Heart left ventricle (tissue), 16 donors: ENCODE results near the gene OAS1. TPM values are rescaled to one million over a fixed set of nuclear protein-coding genes. Genes with fewer than 3 reads are reported as not detected.

Experiments
- ATAC-seq, 4 donors: fragments of 200-7000 bp; cut with Tn5 transposase; one replicate each; pipeline ENCODE4 v1.9.1; 2020 to 2022; ENCODE audit warnings: moderate library complexity in 4 of 4, mild to moderate bottlenecking in 3 of 4, moderate number of reproducible peaks in 1 of 4
- DNase-seq, 5 donors: peaks; one replicate each; pipeline ENCODE4 v3.0.0-alpha.2; 2020
- H3K27ac ChIP-seq, 12 donors: fragments of 200-600 bp; sonication (generic) in 4 of 12; one replicate each; pipeline versions ENCODE4 v1.5.0 to v1.8.0; 2016 to 2022; ENCODE audit warnings: mild to moderate bottlenecking in 2 of 12
- H3K27me3 ChIP-seq, 9 donors: fragments of 200-600 bp; sonication (generic) in 2 of 9; one replicate each; pipeline versions ENCODE4 v1.5.1 to v1.8.0; 2016 to 2022; ENCODE audit warnings: mild to moderate bottlenecking in 3 of 9
- H3K36me3 ChIP-seq, 9 donors: fragments of 200-600 bp; sonication (generic) in 2 of 9; one replicate each; pipeline versions ENCODE4 v1.5.0 to v1.8.0; 2018 to 2022; ENCODE audit warnings: mild to moderate bottlenecking in 2 of 9
- H3K4me1 ChIP-seq, 12 donors: fragments of 200-600 bp; sonication (generic) in 4 of 12; one replicate each; pipeline versions ENCODE4 v1.5.0 to v1.8.0; 2016 to 2022; ENCODE audit warnings: mild to moderate bottlenecking in 3 of 12
- H3K4me3 ChIP-seq, 12 donors: fragments of 200-600 bp; sonication (generic) in 4 of 12; one replicate each; pipeline versions ENCODE4 v1.5.0 to v1.8.0; 2017 to 2022; ENCODE audit warnings: mild to moderate bottlenecking in 9 of 12, moderate library complexity in 4 of 12
- H3K9me3 ChIP-seq, 12 donors: fragments of 200-600 bp; sonication (generic) in 4 of 12; one replicate each; pipeline versions ENCODE4 v1.5.0 to v1.8.0; 2016 to 2022; ENCODE audit warnings: mild to moderate bottlenecking in 1 of 12
- POLR2A ChIP-seq, 2 donors: fragments of 450-650 bp; IDR thresholded peaks; one replicate each; pipeline ENCODE4 v1.6.1; 2017; ENCODE audit warnings: antibody characterized with exemption in 2 of 2, mild to moderate bottlenecking in 2 of 2, moderate library complexity in 2 of 2
- WGBS, 4 donors: extraction: QIAGEN DNeasy Blood & Tissue Kit in 2 of 4; methylation state at CpG; one replicate each; pipeline versions ENCODE4 v1.1.5 to v1.1.7; 2013 to 2018; 5-methylcytosine and 5-hydroxymethylcytosine counted together
- intact Hi-C, 10 donors: fragments of 100-400 bp; cut with DNase I; formaldehyde crosslinking; loops; one replicate each; pipeline versions ENCODE4 v1.11.1 to v1.14.2; 2022
- polyA plus RNA-seq, 2 donors: library from polyadenylated mRNA; stranded (reverse); fragments of 200-250 nt; gene quantifications; one replicate each; pipeline ENCODE4 v1.2.3, GENCODE V29; 2013
- total RNA-seq, 9 donors: library from RNA; depleted of rRNA in 2 of 9; stranded (reverse); fragments of >200 nt in 2 of 9; fragmentation: NEBNext Ultra II Directional in 3 of 9; extraction: Animal tissue kit (Norgen Biotek cat#: 25700) in 3 of 9; gene quantifications; one replicate each; pipeline versions ENCODE4 v1.1.0 to v1.2.4, GENCODE V29; 2016 to 2023
- TF ChIP-seq, protein P1 (sequence below), 12 donors: fragments of 200-600 bp; sonication (generic) in 4 of 12; IDR thresholded peaks; one replicate each; pipeline versions ENCODE4 v1.5.0 to v1.8.0; 2018 to 2022; ENCODE audit warnings: antibody characterized with exemption in 12 of 12, mild to moderate bottlenecking in 5 of 12
- donor health status: ischemic (EF 13 %, LVEDD 7.1; RV severe dilation, severe dysfunction).
- donor health status: healthy with polysubstance abuse.
- donor health status: DM: no; HTN: yes; CAD: no.
- donor health status: DM: no; HTN: no; CAD: no.
- donor health status: ischemic (EF 25% LVEDD 6.9; RV normal size, moderate dysfunction).
- donor health status: ischemic (EF 25% LVEDD 5.7; RV mildly dilated, moderate dysfunction).
- donor health status: healthy.
- donor health status: DM: yes; HTN: yes; CAD: no.
- donor health status: ischemic (EF 35%, LVEDD 5.7; RV mildly dilated, moderate dysfunction).
- donor health status: nonischemic (EF 11% LVEDD 7.7; RV severe dilation, severe dysfunction).
- donor health status: DM: yes; HTN: yes; CAD: no.
- donor health status: PGD.
- donor health status: ischemic (EF 29% LVEDD 5.4; RV normal size, mild dysfunction).
- donor health status: nonischemic (EF 23%, LVEDD 6.1; RV moderate dilation, normal function).

OAS1 gene
- total and polyA plus RNA-seq, 11 donors = 4.1 to 34.8 (median 5.8) TPM

DNA sequence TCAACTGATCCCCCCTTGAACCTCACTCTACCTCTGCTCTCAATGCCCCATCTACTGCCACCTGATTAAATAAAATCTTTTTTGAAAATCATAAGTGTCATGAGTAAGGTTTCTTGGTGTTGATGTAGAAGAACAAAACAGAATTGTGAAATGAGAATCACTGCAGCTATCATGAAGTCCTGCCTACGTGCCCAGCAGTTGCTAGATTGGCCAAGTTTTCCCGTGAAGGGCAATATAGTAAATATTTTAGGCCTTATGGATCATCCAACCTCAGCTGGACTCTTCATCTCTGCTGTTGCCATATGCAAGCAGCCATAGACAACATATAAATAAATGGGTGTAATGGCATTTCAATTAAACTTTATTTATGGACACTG is 26.4 kb downstream of the OAS1 start:
- 80 to 92% (median 82%) methylated on average over 2 of the region's 2 CpGs for WGBS, 4 donors
- Histone ChIP-seq H3K27ac (no peak overlapping the region), H3K27me3 (no peaks in the 10 kb centered on the region), H3K4me3 (no peak overlapping the region), H3K9me3 (peaks cover 0 to 3% (median 0%) of the 10 kb centered on the region in 12 donors), H3K36me3 (peaks cover 0 to 4% (median 0%) of the 10 kb centered on the region in 9 donors), H3K4me1 (peaks cover 0 to 10% (median 0%) of the 10 kb centered on the region in 12 donors)
- DNase-seq (no peak), ATAC-seq (no peak)
- intact Hi-C loops = no loop called here
- TF ChIP-seq, protein P1, sequence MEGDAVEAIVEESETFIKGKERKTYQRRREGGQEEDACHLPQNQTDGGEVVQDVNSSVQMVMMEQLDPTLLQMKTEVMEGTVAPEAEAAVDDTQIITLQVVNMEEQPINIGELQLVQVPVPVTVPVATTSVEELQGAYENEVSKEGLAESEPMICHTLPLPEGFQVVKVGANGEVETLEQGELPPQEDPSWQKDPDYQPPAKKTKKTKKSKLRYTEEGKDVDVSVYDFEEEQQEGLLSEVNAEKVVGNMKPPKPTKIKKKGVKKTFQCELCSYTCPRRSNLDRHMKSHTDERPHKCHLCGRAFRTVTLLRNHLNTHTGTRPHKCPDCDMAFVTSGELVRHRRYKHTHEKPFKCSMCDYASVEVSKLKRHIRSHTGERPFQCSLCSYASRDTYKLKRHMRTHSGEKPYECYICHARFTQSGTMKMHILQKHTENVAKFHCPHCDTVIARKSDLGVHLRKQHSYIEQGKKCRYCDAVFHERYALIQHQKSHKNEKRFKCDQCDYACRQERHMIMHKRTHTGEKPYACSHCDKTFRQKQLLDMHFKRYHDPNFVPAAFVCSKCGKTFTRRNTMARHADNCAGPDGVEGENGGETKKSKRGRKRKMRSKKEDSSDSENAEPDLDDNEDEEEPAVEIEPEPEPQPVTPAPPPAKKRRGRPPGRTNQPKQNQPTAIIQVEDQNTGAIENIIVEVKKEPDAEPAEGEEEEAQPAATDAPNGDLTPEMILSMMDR (IDR thresholded peaks at IDR 0.05) = no peak
- TF ChIP-seq POLR2A (IDR thresholded peaks at IDR 0.05) = no peak

DNA sequence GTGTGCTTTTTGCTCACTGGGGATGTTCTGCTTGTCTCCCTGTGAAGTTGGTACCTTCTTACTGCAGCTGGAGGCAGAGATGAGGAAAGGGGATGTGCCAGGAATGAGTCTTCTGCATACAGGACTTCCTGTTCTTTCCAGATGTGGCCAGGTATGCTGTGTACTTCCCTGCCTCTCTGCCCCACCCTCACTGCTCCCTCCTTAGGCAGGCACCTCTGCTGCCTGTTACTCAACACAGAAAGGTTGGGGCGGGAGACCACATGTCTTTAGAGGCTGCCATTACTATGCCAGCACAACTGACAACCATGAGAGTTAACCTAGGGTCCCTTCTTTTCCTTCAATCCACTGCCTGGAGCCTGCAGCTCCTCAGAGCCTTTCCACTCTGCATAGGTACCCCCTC is 29.5 kb downstream of the OAS1 start:
- Histone ChIP-seq H3K27me3 (peaks cover 0 to 4% (median 0%) of the 10 kb centered on the region in 9 donors), H3K27ac (peak overlapping the region in 1 of 12 donors; percentile 92), H3K9me3 (peaks cover 0 to 3% (median 0%) of the 10 kb centered on the region in 12 donors), H3K36me3 (peaks cover 0 to 4% (median 0%) of the 10 kb centered on the region in 9 donors), H3K4me1 (peaks cover 0 to 33% (median 17%) of the 10 kb centered on the region in 12 donors), H3K4me3 (no peak overlapping the region)
- TF ChIP-seq POLR2A (IDR thresholded peaks at IDR 0.05) = no peak
- TF ChIP-seq, protein P1 (IDR thresholded peaks at IDR 0.05) = no peak
- DNase-seq = no peak
- 64 to 88% (median 80%) methylated on average over 1 of the region's 1 CpG for WGBS, 4 donors
- no peak for ATAC-seq
- intact Hi-C loops = loop anchor here in 1 of 10 donors (5.0 kb wide), 1 partner anchor 41 kb away; the partner anchor contains the start of gene OAS2

DNA sequence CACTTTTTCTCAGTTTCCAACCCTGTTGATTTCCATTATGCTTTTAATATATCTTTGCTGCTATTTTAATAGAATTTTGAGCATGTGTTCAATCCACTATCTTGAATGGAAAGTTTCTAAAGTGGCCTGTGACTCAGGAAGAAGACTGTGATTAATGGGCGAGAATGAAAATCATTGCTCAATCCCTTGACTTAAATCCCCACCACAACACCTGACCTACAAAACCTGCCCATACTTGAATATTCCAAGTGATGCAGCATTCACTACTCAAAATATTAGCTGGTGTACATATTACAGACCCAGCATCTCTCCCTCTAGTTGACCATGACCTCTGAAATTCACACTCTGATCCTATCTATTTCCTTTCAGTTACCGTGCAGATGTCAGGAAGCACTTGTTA is 30.2 kb downstream of the OAS1 start:
- peaks cover 0 to 3% (median 0%) of the 10 kb centered on the region in 12 donors for H3K9me3 ChIP-seq
- peaks cover 0 to 33% (median 17%) of the 10 kb centered on the region in 12 donors for H3K4me1 ChIP-seq
- ATAC-seq = no peak
- intact Hi-C loops = loop anchor here in 1 of 10 donors (5.0 kb wide), 1 partner anchor 40 kb away; the partner anchor contains the start of gene OAS2
- no peak for DNase-seq
- peaks cover 0 to 9% (median 2%) of the 10 kb centered on the region in 9 donors for H3K36me3 ChIP-seq
- no peak overlapping the region for H3K4me3 ChIP-seq
- H3K27me3 ChIP-seq = peaks cover 0 to 8% (median 0%) of the 10 kb centered on the region in 9 donors
- TF ChIP-seq, protein P1 (IDR thresholded peaks at IDR 0.05) = no peak
- no peak for TF ChIP-seq POLR2A (IDR thresholded peaks at IDR 0.05)
- H3K27ac ChIP-seq = peak overlapping the region in 3 of 12 donors; percentile 20 to 92 (median 89)
- 49 to 68% (median 54%) methylated on average over 2 of the region's 2 CpGs for WGBS, 4 donors

DNA sequence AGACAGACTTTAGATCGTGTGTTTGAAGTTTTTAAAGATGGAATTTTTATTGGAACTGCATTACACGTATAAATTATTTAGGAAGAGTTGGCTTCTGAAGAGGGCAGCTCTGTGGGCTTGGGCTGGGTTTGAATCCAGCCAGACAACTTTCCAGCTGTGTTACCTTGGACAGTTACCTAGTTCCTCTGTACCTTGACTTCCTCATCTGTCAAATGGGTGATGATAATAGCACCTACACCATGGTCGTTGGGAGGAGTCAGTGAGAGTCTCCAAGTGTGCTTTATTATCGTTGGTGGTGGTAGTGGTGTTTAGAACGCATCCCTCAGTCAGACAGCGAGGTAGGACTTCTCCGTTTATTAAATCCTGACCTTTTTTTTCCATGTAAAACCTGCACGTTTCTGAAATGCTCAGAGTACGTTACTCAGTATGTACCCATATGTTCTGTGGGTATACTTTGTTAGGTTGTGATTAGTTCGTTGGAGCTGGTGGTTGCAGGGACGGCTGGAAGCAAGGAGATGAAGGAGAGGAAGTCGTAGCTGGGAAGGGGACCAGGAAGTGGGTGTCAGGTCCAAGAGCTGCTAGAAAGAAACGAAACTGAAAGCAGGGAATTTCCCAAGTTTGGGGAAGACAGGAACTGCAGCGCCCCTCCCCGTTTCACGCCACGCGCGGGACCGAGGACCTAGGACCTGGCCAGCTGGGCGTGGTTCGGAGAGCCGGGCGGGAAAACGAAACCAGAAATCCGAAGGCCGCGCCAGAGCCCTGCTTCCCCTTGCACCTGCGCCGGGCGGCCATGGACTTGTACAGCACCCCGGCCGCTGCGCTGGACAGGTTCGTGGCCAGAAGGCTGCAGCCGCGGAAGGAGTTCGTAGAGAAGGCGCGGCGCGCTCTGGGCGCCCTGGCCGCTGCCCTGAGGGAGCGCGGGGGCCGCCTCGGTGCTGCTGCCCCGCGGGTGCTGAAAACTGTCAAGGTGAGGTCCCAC is 31.3 kb downstream of the OAS1 start, which contains the start of gene OAS3:
Gene OAS3 (plus strand): TSS at position 734 of the 979 bp plus-strand sequence. CDS start 57 bp downstream, at position 791.
- H3K36me3 ChIP-seq = peaks cover 0 to 20% (median 6%) of the 10 kb centered on the region in 9 donors
- ATAC-seq = peak; percentile 83 to 97 (median 94)
- TF ChIP-seq, protein P1 (IDR thresholded peaks at IDR 0.05) = peak in 1 of 12 donors; percentile 18
- peak in 1 of 2 donors; percentile 38 for TF ChIP-seq POLR2A (IDR thresholded peaks at IDR 0.05)
- H3K4me1 ChIP-seq = peaks cover 0 to 34% (median 17%) of the 10 kb centered on the region in 12 donors
- peak within 1 kb of the TSS; percentile 51 to 95 (median 81) for H3K4me3 ChIP-seq
- peak; percentile 90 to 93 (median 91) for DNase-seq
- WGBS, 4 donors = 9 to 19% (median 12%) methylated on average over 25 to 50 of the region's 50 CpGs
- peaks cover 0 to 3% (median 0%) of the 10 kb centered on the region in 12 donors for H3K9me3 ChIP-seq
- peaks cover 0 to 8% (median 0%) of the 10 kb centered on the region in 9 donors for H3K27me3 ChIP-seq
- peak within 1 kb of the TSS; percentile 55 to 92 (median 82) for H3K27ac ChIP-seq
- intact Hi-C loops = loop anchor here in 1 of 10 donors (5.0 kb wide), 1 partner anchor 39 kb away; the partner anchor contains the start of gene OAS2
